Natural killer cell treated with Interleukin-12 subunit alpha and Interleukin-12 subunit beta and Interleukin-15 and Interleukin-18, amount 100 ng/mL, for 72 hours (primary cell): ENCODE data around the gene NRAP. TPM values are rescaled to one million over a fixed set of nuclear protein-coding genes. Genes with fewer than 3 reads are reported as not detected.

ENCODE experiments used
- ATAC-seq, 2 donors: fragments of 150-1000 bp; cut with Tn5 transposase in 1 of 2; sonication (Bioruptor Pico), chemical (Tn5 transposase) in 1 of 2; 2 replicates each; pipeline ENCODE4 v1.10.0; 2021
- DNase-seq: peaks from one replicate; pipeline ENCODE4 v3.0.0; 2022; ENCODE audit warnings: low spot score
- H3K27ac Mint-ChIP-seq, 2 donors: 1 replicate in 1 of 2; 2 replicates in 1 of 2; pipeline ENCODE4 v1.8.0; 2022; ENCODE audit warnings: mixed read lengths in 2 of 2, mild to moderate bottlenecking in 1 of 2, moderate library complexity in 1 of 2
- H3K27me3 Mint-ChIP-seq, 2 donors: 1 replicate in 1 of 2; 2 replicates in 1 of 2; pipeline ENCODE4 v1.8.0; 2022; ENCODE audit warnings: mixed read lengths in 2 of 2
- H3K36me3 Mint-ChIP-seq: one replicate; pipeline ENCODE4 v1.8.0; 2022; ENCODE audit warnings: mixed read lengths
- H3K4me1 Mint-ChIP-seq, 2 donors: 1 replicate in 1 of 2; 2 replicates in 1 of 2; pipeline ENCODE4 v1.8.0; 2022; ENCODE audit warnings: low read depth in 2 of 2, mixed read lengths in 2 of 2, mild to moderate bottlenecking in 1 of 2
- H3K4me3 Mint-ChIP-seq: one replicate; pipeline ENCODE4 v1.8.0; 2022; ENCODE audit warnings: mixed read lengths
- H3K9me3 Mint-ChIP-seq: 2 replicates; pipeline ENCODE4 v1.8.0; 2022; ENCODE audit warnings: mixed read lengths
- total RNA-seq, 2 donors: library from RNA; stranded (reverse); gene quantifications; one replicate each; pipeline ENCODE4 v1.2.3, GENCODE V29; 2022

NRAP gene
- total RNA-seq, 2 donors from 2014 or later: not detected

DNA sequence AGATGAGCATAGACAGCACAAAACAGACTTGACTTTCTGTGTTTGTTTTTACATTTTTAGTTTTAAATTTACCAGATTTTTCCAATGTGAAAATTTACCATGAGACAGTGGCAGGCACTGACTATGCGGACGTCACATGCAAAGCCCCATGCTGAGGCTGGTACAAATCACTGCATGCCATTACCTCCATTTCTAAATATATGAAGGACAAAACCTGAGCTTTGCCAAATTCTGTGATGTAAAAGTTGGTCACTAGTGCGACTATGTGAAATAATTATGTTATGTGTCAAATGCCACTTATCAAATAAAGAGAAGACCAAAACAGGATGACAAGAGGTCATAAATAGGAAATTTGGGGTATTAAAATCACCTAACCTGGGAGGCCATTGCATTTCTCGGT lies 22.1 kb downstream of the NRAP start:
- H3K27ac Mint-ChIP-seq: no peak overlapping the region
- H3K9me3 Mint-ChIP-seq: peaks cover 3% of the 10 kb centered on the region
- no peaks in the 10 kb centered on the region for H3K4me1 Mint-ChIP-seq
- DNase-seq: no peak
- peaks cover 22 to 52% of the 10 kb centered on the region in 2 donors for H3K27me3 Mint-ChIP-seq
- no peak overlapping the region for H3K4me3 Mint-ChIP-seq
- no peaks in the 10 kb centered on the region for H3K36me3 Mint-ChIP-seq
- no peak for ATAC-seq

GRCh38 chr10:113639966-113640365 lies 23.9 kb downstream of the NRAP start:
- DNase-seq (no peak), ATAC-seq (no peak)
- Mint-ChIP-seq H3K4me1 (no peaks in the 10 kb centered on the region), H3K27me3 (peaks cover 23 to 56% of the 10 kb centered on the region in 2 donors), H3K9me3 (peaks cover 3% of the 10 kb centered on the region), H3K4me3 (no peak overlapping the region), H3K36me3 (no peaks in the 10 kb centered on the region), H3K27ac (no peak overlapping the region)

DNA sequence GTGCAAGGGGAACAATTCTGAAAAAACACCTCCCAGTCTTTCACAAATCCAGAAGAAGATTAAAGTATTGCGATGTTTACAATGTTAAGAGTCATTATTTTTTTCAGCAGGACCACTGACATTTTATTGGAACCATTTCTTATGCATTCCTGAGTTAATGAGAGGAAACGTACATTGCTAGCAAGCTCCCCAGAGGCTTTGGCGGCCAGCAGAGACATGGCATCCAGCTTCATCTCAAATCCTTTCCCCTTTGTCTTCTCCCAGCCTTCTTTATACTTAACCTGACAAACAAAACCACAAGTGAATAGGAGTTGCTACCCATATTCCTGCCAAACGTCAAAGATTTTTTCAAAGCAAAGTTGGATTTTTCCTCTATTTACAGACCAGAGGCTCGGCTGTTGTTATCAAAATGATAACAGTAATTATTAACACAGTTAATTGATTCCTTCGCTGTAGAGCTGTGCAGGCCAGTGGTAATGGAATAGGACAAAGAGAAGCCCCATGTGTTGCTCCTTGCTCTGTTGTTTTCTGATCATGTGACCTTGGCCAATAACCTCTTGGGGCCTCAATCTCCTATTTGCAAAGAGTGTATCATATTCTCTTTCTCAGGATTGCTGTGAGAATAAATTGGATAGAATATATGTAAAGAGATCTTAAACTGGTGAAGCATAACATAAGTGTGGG lies 32.0 kb downstream of the NRAP start:
- Mint-ChIP-seq H3K27ac (no peak overlapping the region), H3K4me3 (no peak overlapping the region), H3K27me3 (peaks cover 11 to 26% of the 10 kb centered on the region in 2 donors), H3K4me1 (no peaks in the 10 kb centered on the region), H3K9me3 (no peaks in the 10 kb centered on the region), H3K36me3 (no peaks in the 10 kb centered on the region)
- DNase-seq: no peak
- ATAC-seq: no peak

GRCh38 chr10:113630929-113631533 lies 32.8 kb downstream of the NRAP start:
- DNase-seq (no peak), ATAC-seq (no peak)
- H3K9me3 Mint-ChIP-seq: no peaks in the 10 kb centered on the region
- H3K4me1 Mint-ChIP-seq: no peaks in the 10 kb centered on the region
- H3K27ac Mint-ChIP-seq: no peak overlapping the region
- H3K36me3 Mint-ChIP-seq: no peaks in the 10 kb centered on the region
- no peak overlapping the region for H3K4me3 Mint-ChIP-seq
- peaks cover 11 to 21% of the 10 kb centered on the region in 2 donors for H3K27me3 Mint-ChIP-seq

GRCh38 chr10:113628607-113629153 lies 35.2 kb downstream of the NRAP start:
- Mint-ChIP-seq H3K36me3 (no peaks in the 10 kb centered on the region), H3K9me3 (no peaks in the 10 kb centered on the region), H3K27me3 (peaks cover 20 to 24% of the 10 kb centered on the region in 2 donors), H3K27ac (no peak overlapping the region), H3K4me1 (no peaks in the 10 kb centered on the region), H3K4me3 (no peak overlapping the region)
- DNase-seq (no peak), ATAC-seq (no peak)

DNA sequence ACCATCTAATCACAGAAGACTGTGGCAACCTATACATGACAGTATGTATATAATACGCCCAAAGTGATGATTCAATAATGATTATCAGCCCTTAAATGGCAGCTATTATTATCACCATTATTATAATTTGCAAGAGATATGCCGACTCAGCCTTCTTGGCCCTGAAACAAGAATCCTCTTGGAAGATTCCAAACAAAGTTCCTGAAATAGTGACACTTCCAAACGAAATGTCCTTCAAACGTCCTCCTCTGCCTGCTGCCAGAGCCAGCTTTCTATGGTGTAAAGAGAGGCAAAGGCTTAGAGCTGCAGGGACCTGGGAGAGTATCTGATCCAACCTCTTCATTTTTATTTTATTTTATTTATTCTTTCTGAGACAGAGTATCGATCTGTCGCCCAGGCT lies 36.0 kb downstream of the NRAP start:
- Mint-ChIP-seq H3K4me1 (no peaks in the 10 kb centered on the region), H3K9me3 (no peaks in the 10 kb centered on the region), H3K27ac (no peak overlapping the region), H3K27me3 (peaks cover 18 to 21% of the 10 kb centered on the region in 2 donors), H3K36me3 (no peaks in the 10 kb centered on the region), H3K4me3 (no peak overlapping the region)
- no peak for ATAC-seq
- no peak for DNase-seq

- peaks cover 16 to 20% of the 10 kb centered on the region in 2 donors for H3K27me3 Mint-ChIP-seq
- no peaks in the 10 kb centered on the region for H3K9me3 Mint-ChIP-seq
- no peak for DNase-seq
- H3K4me3 Mint-ChIP-seq: no peak overlapping the region
- no peak for ATAC-seq
- no peaks in the 10 kb centered on the region for H3K36me3 Mint-ChIP-seq
- no peaks in the 10 kb centered on the region for H3K4me1 Mint-ChIP-seq
- H3K27ac Mint-ChIP-seq: no peak overlapping the region
Measured at GRCh38 chr10:113626809-113627355, 37.0 kb downstream of the NRAP start.

GRCh38 chr10:113625461-113626186 lies 38.2 kb downstream of the NRAP start:
- Mint-ChIP-seq H3K9me3 (no peaks in the 10 kb centered on the region), H3K4me3 (no peak overlapping the region), H3K36me3 (no peaks in the 10 kb centered on the region), H3K4me1 (no peaks in the 10 kb centered on the region), H3K27me3 (peaks cover 18 to 20% of the 10 kb centered on the region in 2 donors), H3K27ac (no peak overlapping the region)
- DNase-seq (no peak), ATAC-seq (no peak)

DNA sequence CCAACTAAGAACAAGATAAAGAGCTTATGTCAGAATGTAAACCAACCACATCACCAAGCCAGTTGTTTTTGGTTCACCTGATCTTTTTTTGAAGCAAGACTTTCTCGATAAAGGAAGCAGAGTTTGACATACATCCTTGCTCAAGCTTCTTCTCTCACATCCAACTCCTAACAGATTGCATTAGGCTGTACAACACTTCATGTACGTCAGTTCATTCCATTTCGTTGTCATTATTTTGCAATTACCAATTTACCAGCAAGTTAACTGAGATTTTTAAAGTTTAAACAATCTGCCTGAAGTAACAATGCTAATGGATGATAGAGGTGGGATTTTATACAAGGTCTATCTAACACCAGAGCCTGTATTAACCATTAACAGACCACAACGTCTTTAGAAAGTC lies 41.0 kb downstream of the NRAP start:
- no peaks in the 10 kb centered on the region for H3K4me1 Mint-ChIP-seq

GRCh38 chr10:113621799-113622198 lies 42.0 kb downstream of the NRAP start:
- H3K27ac Mint-ChIP-seq: no peak overlapping the region
- H3K36me3 Mint-ChIP-seq: no peaks in the 10 kb centered on the region
- ATAC-seq (no peak), DNase-seq (no peak)
- H3K27me3 Mint-ChIP-seq: peaks cover 18 to 23% of the 10 kb centered on the region in 2 donors
- H3K4me1 Mint-ChIP-seq: no peaks in the 10 kb centered on the region
- no peak overlapping the region for H3K4me3 Mint-ChIP-seq
- H3K9me3 Mint-ChIP-seq: no peaks in the 10 kb centered on the region

More for the DNA sequence above, 41.0 kb downstream of the NRAP start:
- peaks cover 16 to 20% of the 10 kb centered on the region in 2 donors for H3K27me3 Mint-ChIP-seq
- H3K9me3 Mint-ChIP-seq: no peaks in the 10 kb centered on the region
- H3K27ac Mint-ChIP-seq: no peak overlapping the region
- no peak for DNase-seq
- H3K36me3 Mint-ChIP-seq: no peaks in the 10 kb centered on the region
- H3K4me3 Mint-ChIP-seq: no peak overlapping the region
- ATAC-seq: no peak

- DNase-seq (no peak), ATAC-seq (no peak)
- H3K4me1 Mint-ChIP-seq: no peaks in the 10 kb centered on the region
- H3K27ac Mint-ChIP-seq: no peak overlapping the region
- H3K27me3 Mint-ChIP-seq: peaks cover 23 to 32% of the 10 kb centered on the region in 2 donors
- H3K9me3 Mint-ChIP-seq: no peaks in the 10 kb centered on the region
- H3K36me3 Mint-ChIP-seq: no peaks in the 10 kb centered on the region
- H3K4me3 Mint-ChIP-seq: no peak overlapping the region
Measured at GRCh38 chr10:113620936-113621335, 42.9 kb downstream of the NRAP start.

GRCh38 chr10:113620511-113620910 lies 43.3 kb downstream of the NRAP start:
- Mint-ChIP-seq H3K9me3 (no peaks in the 10 kb centered on the region), H3K27me3 (peaks cover 26 to 33% of the 10 kb centered on the region in 2 donors), H3K36me3 (no peaks in the 10 kb centered on the region), H3K4me1 (no peaks in the 10 kb centered on the region), H3K27ac (no peak overlapping the region), H3K4me3 (no peak overlapping the region)
- DNase-seq (no peak), ATAC-seq (no peak)

- Mint-ChIP-seq H3K9me3 (no peaks in the 10 kb centered on the region), H3K36me3 (no peaks in the 10 kb centered on the region), H3K27ac (no peak overlapping the region), H3K4me1 (no peaks in the 10 kb centered on the region), H3K27me3 (peaks cover 23 to 33% of the 10 kb centered on the region in 2 donors), H3K4me3 (no peak overlapping the region)
- ATAC-seq (no peak), DNase-seq (no peak)
Measured at GRCh38 chr10:113619401-113619800, 44.4 kb downstream of the NRAP start.

DNA sequence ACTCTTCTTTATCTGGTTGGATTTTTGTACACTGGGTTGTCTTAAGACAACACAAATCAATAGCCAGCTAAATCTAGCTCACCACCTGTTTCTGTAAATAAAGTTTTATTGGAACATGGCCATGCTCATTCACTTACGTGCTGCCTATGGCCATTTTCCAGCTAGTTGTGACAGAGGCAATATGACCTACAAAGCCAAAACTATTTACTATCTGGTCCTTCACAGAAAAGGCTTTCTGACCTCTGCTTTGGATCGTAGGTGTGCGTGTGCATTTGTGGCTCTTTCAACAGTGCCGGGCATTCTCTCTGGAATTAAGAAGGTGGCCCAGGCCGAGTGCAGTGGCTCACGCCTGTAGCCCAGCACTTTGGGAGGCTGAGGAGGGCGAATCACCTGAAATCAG lies 45.5 kb downstream of the NRAP start:
- no peak overlapping the region for H3K4me3 Mint-ChIP-seq
- H3K9me3 Mint-ChIP-seq: no peaks in the 10 kb centered on the region
- DNase-seq (no peak), ATAC-seq (no peak)
- no peaks in the 10 kb centered on the region for H3K36me3 Mint-ChIP-seq
- H3K4me1 Mint-ChIP-seq: no peaks in the 10 kb centered on the region
- no peak overlapping the region for H3K27ac Mint-ChIP-seq
- H3K27me3 Mint-ChIP-seq: peaks cover 24 to 35% of the 10 kb centered on the region in 2 donors
